ENCODE data around the gene CAPN5.

- TF ChIP-seq E2F6 (IDR thresholded peaks at IDR 0.05), result no peak
- TF ChIP-seq GABPA (IDR thresholded peaks at IDR 0.05; ENCODE audit: borderline replicate concordance, insufficient read depth, low read length), result no peak
- no peak for TF ChIP-seq CTCF (IDR thresholded peaks at IDR 0.05; ENCODE audit: control extremely low read depth in 1 of 3, insufficient read depth in 1 of 3, low read depth in 1 of 3, low read length in 3 of 3)
- TF ChIP-seq JUND (IDR thresholded peaks at IDR 0.05; ENCODE audit: low read length), result no peak
- TF ChIP-seq CHD2 (IDR thresholded peaks at IDR 0.05; ENCODE audit: low read length), result no peak
- no peak for TF ChIP-seq MAX (IDR thresholded peaks at IDR 0.05)
These were observed 1.9 kb downstream of the CAPN5 start for GRCh38 chr11:77068457-77069335.
